GM12878 (cell line): ENCODE results near the gene ATF3. TPM values are rescaled to one million over a fixed set of nuclear protein-coding genes. Genes with fewer than 3 reads are reported as not detected.

Experiments
- ATAC-seq: fragments of 200-7000 bp; cut with Tn5 transposase; 3 replicates; pipeline ENCODE4 v1.9.1; 2020; ENCODE audit warnings: mild to moderate bottlenecking, moderate library complexity
- BruUV-seq: library from RNA; stranded (reverse); fragments of 400-500 nt; replicated peaks from 2 replicates; lab custom pipeline; 2021; lab: Mats Ljungman, UMichigan
- CTCF ChIA-PET: fragments of 300-600 bp; sonication (Branson Sonifier 250); formaldehyde crosslinking; extraction: SDS; loops from one replicate; lab custom pipeline; 2021; ENCODE audit warnings: inconsistent platforms; lab: Yijun Ruan, JAX
- POLR2A ChIA-PET: fragments of 350-600 bp; formaldehyde crosslinking; extraction: SDS; loops from one replicate; lab custom pipeline; 2021; ENCODE audit warnings: inconsistent platforms; lab: Charles Lee
- RAD21 ChIA-PET: fragments of 300-600 bp; sonication (Branson Sonifier 250); formaldehyde crosslinking; loops from one replicate; lab custom pipeline; 2023; ENCODE audit warnings: antibody characterized with exemption; ENCODE audit not compliant: unreplicated experiment; lab: Charles Lee
- SMC1A ChIA-PET: fragments of 300-600 bp; sonication (Branson Sonifier 250); formaldehyde crosslinking; loops from one replicate; lab custom pipeline; 2023; ENCODE audit not compliant: unreplicated experiment, uncharacterized antibody; lab: Charles Lee
- DNase-seq: peaks from one replicate; pipeline ENCODE4 v3.0.0-alpha.2; 2011; ENCODE audit warnings: low read depth, low spot score
- FAIRE-seq: peaks from 3 replicates; lab custom pipeline; 2011; peaks lifted over from hg19 to GRCh38; lab: Jason Lieb, UNC
- H2AFZ ChIP-seq: 2 replicates; pipeline ENCODE4 v1.6.0; 2011; ENCODE audit warnings: low read depth, low read length, control low read depth; ENCODE audit not compliant: control insufficient read depth
- H3K27ac ChIP-seq: 2 replicates; pipeline ENCODE4 v1.5.1; 2011; ENCODE audit warnings: control low read depth; ENCODE audit not compliant: control insufficient read depth, insufficient read depth
- H3K27me3 ChIP-seq, 2 experiments: replicated peaks in 1 of 2; 2 replicates each; pipeline versions ENCODE4 v1.6.0 to v1.6.1; 2011; ENCODE audit warnings: low read length in 1 of 2; ENCODE audit not compliant: control insufficient read depth in 2 of 2, insufficient read depth in 2 of 2
- H3K36me3 ChIP-seq, 2 experiments: 2 replicates each; pipeline ENCODE4 v1.5.1; 2011; ENCODE audit warnings: low read length in 1 of 2; ENCODE audit not compliant: control insufficient read depth in 2 of 2, insufficient read depth in 2 of 2
- H3K4me1 ChIP-seq: 2 replicates; pipeline ENCODE4 v1.6.1; 2011; ENCODE audit warnings: mild to moderate bottlenecking, low read length, moderate library complexity, mixed read lengths; ENCODE audit not compliant: control insufficient read depth, insufficient read depth
- H3K4me2 ChIP-seq: 2 replicates; pipeline ENCODE4 v1.6.0; 2011; ENCODE audit warnings: control low read depth; ENCODE audit not compliant: control insufficient read depth, insufficient read depth
- H3K4me3 ChIP-seq: fragments of 200-600 bp; sonication (generic); 2 replicates; pipeline ENCODE4 v1.5.1; 2016
- H3K79me2 ChIP-seq: 2 replicates; pipeline ENCODE4 v1.6.0; 2011; ENCODE audit warnings: low read length; ENCODE audit not compliant: control insufficient read depth, insufficient read depth
- H3K9ac ChIP-seq: 2 replicates; pipeline ENCODE4 v1.8.0; 2011; ENCODE audit warnings: low read length, control low read depth, mixed read lengths; ENCODE audit not compliant: control insufficient read depth, insufficient read depth
- H3K9me3 ChIP-seq: replicated peaks from 3 replicates; pipeline ENCODE4 v1.5.1; 2011; ENCODE audit warnings: mild to moderate bottlenecking, low read length; ENCODE audit not compliant: control insufficient read depth, insufficient read depth
- H4K20me1 ChIP-seq: 2 replicates; pipeline ENCODE4 v1.6.0; 2011; ENCODE audit not compliant: control insufficient read depth, insufficient read depth
- MXI1 ChIP-seq: fragments of 150-350 bp; IDR thresholded peaks from 2 replicates; pipeline ENCODE4 v1.6.1; 2011; ENCODE audit warnings: low read depth, mild to moderate bottlenecking, inconsistent platforms, low read length, improper control_type of control experiment
- PAX8 ChIP-seq: fragments of 450-650 bp; IDR thresholded peaks from 2 replicates; pipeline ENCODE4 v1.6.1; 2017; ENCODE audit warnings: mild to moderate bottlenecking, moderate library complexity
- RAD51 ChIP-seq: fragments of 450-650 bp; IDR thresholded peaks from 2 replicates; pipeline ENCODE4 v1.6.1; 2016; ENCODE audit warnings: moderate library complexity, mild to moderate bottlenecking, inconsistent platforms
- SMAD1 ChIP-seq: fragments of 450-650 bp; IDR thresholded peaks from 2 replicates; pipeline ENCODE4 v1.6.1; 2018; ENCODE audit warnings: mild to moderate bottlenecking, low read depth; ENCODE audit not compliant: partially characterized antibody
- SMC3 ChIP-seq: IDR thresholded peaks from 2 replicates; pipeline ENCODE4 v1.6.1; 2011; ENCODE audit warnings: low read length, improper control_type of control experiment, borderline replicate concordance
- SP1 ChIP-seq: IDR thresholded peaks from one replicate; pipeline ENCODE4 v1.6.1; 2011; ENCODE audit warnings: low read depth, low read length
- STAT1 ChIP-seq: fragments of 450-650 bp; conservative IDR thresholded peaks from 2 replicates; pipeline ENCODE4 v1.6.1; 2014; ENCODE audit warnings: antibody characterized with exemption, mild to moderate bottlenecking
- USF1 ChIP-seq: IDR thresholded peaks from 2 replicates; pipeline ENCODE4 v1.6.1; 2011; ENCODE audit warnings: borderline replicate concordance, low read depth, mild to moderate bottlenecking, moderate library complexity, mixed read lengths, low read length; ENCODE audit not compliant: insufficient read depth; ENCODE audit errors: extremely low read length
- WGBS: methylation state at CpG from one replicate; pipeline ENCODE4 v1.1.6; 2016; ENCODE audit warnings: low lambda C conversion rate; ENCODE audit not compliant: insufficient replicate concordance, insufficient coverage; ENCODE audit errors: missing lambda C conversion rate; 5-methylcytosine and 5-hydroxymethylcytosine counted together
- in situ Hi-C: fragments of 300-500 bp; cut with MboI; formaldehyde crosslinking; loops from 9 replicates; pipeline ENCODE4 v1.14.3; 2018; ENCODE audit warnings: mixed read lengths
- intact Hi-C: fragments of 100-400 bp; cut with micrococcal nuclease; formaldehyde crosslinking; loops from one replicate; pipeline ENCODE4 v1.14.2; 2022; ENCODE audit not compliant: unreplicated experiment
- polyA plus RNA-seq, 11 experiments: library from polyadenylated mRNA; depleted of rRNA in 4 of 11; unstranded in 6 of 11; stranded (reverse) in 5 of 11; fragments of >200 nt; fragmentation: Nextera tagmentation in 4 of 11; fragmentation: Illumina TruSeq in 1 of 11; extraction: Ambion mirVana in 4 of 11; extraction: Trizol in 1 of 11; gene quantifications; 1 replicate in 1 of 11; 2 replicates in 10 of 11; pipeline versions ENCODE4 v1.2.1 to v1.2.3, GENCODE V29; 2011 to 2016; ENCODE audit warnings: inconsistent platforms in 2 of 11, missing spikeins in 2 of 11, low read depth in 1 of 11
- total RNA-seq, 4 experiments: library from RNA; depleted of rRNA in 3 of 4; stranded (reverse); fragments of >200 nt in 3 of 4; fragmentation: Illumina TruSeq in 1 of 4; extraction: Trizol in 1 of 4; gene quantifications; 2 replicates each; pipeline versions ENCODE4 v1.2.1 to v1.2.3, GENCODE V29; 2013 to 2021

ATF3 gene
- total and polyA plus RNA-seq, 10 of the 15 experiments (the other 5 are each of a cell fraction or from before 2014, with no cell fraction given): 3.0 to 13.9 (median 8.3) TPM

- H3K9ac ChIP-seq: no peak overlapping the region
- H3K4me2 ChIP-seq: no peak overlapping the region
- H4K20me1 ChIP-seq: no peaks in the 10 kb centered on the region
- intact Hi-C loops: no loop called here
- SMC1A ChIA-PET: interaction anchor here (0.8 to 1.8 kb wide), 4 partner anchors 36 to 175 kb away, joined by 3 to 6 read pairs (median 3); no protein-coding TSS in a partner anchor
- H3K4me3 ChIP-seq: no peak overlapping the region
- RAD21 ChIA-PET: interaction anchor here (0.7 to 1.2 kb wide), 3 partner anchors 24 to 157 kb away, joined by 3 to 5 read pairs (median 4); no protein-coding TSS in a partner anchor
- no peak for DNase-seq
- no peak overlapping the region for H2AFZ ChIP-seq
- ATAC-seq: no peak
- no peak for FAIRE-seq
- in situ Hi-C loops: no loop called here
- H3K27ac ChIP-seq: no peak overlapping the region
- BruUV-seq: no TSS peak
- TF ChIP-seq SMC3 (no peak), RAD51 (no peak), PAX8 (no peak), SP1 (no peak), USF1 (no peak), STAT1 (no peak), SMAD1 (no peak), MXI1 (no peak)
- no peaks in the 10 kb centered on the region for H3K79me2 ChIP-seq
- peaks cover 37% of the 10 kb centered on the region for H3K4me1 ChIP-seq
- WGBS: 40% methylated on average over 4 of the region's 4 CpGs
- H3K27me3 ChIP-seq: no peaks in the 10 kb centered on the region
- CTCF ChIA-PET: interaction anchor here (0.9 to 5.7 kb wide), 3 partner anchors 20 to 227 kb away, joined by 3 to 58 read pairs (median 3); no protein-coding TSS in a partner anchor
- POLR2A ChIA-PET: interaction anchor here (0.7 to 1.1 kb wide), 2 partner anchors 156 to 355 kb away, joined by 3 read pairs; no protein-coding TSS in a partner anchor
- no peaks in the 10 kb centered on the region for H3K36me3 ChIP-seq
- H3K9me3 ChIP-seq: peaks cover 4% of the 10 kb centered on the region
Measured at GRCh38 chr1:212633161-212633560, 24.6 kb downstream of the ATF3 start.
